HG02642 (cell line): ENCODE results near the gene URI1.
"Not testable (repeated sequence)": the region's sequence is repeated elsewhere in the genome, so short reads cannot be mapped to it uniquely, and the experiment has no call there.

Source experiments
- ATAC-seq: cut with Tn5 transposase; IDR thresholded peaks from one replicate; pipeline ENCODE4 v1.9.1; 2021; ENCODE audit warnings: mild to moderate bottlenecking; ENCODE audit not compliant: unreplicated experiment, poor library complexity

Gene URI1

GRCh38 chr19:29941828-29942403 is at the start of gene URI1:
TSS of gene URI1 (plus strand) at chr19:29942239. CDS start at chr19:29942548, 309 bp downstream.
- ATAC-seq, result peak; percentile 91

- no peak for ATAC-seq
These were observed 48.3 kb upstream of the URI1 start for GRCh38 chr19:29893606-29894284.

- ATAC-seq, result no peak
These were observed 45.2 kb upstream of the URI1 start for GRCh38 chr19:29896802-29897201.

GRCh38 chr19:29897466-29897865 is 44.6 kb upstream of the URI1 start:
- ATAC-seq, result no peak

GRCh38 chr19:29904017-29904416 is 38.0 kb upstream of the URI1 start:
- ATAC-seq, result no peak

- no peak for ATAC-seq
These were observed 32.8 kb upstream of the URI1 start for GRCh38 chr19:29908963-29909944.

GRCh38 chr19:29914933-29915332 is 27.1 kb upstream of the URI1 start:
- ATAC-seq, result no peak

- not testable (repeated sequence) for ATAC-seq
These were observed 26.2 kb upstream of the URI1 start for GRCh38 chr19:29915832-29916231.

- ATAC-seq, result no peak
These were observed 24.1 kb upstream of the URI1 start for GRCh38 chr19:29917911-29918310.

- ATAC-seq, result no peak
These were observed 23.1 kb upstream of the URI1 start for GRCh38 chr19:29918891-29919290.

GRCh38 chr19:29922972-29923371 is 19.1 kb upstream of the URI1 start:
- no peak for ATAC-seq

- no peak for ATAC-seq
These were observed 18.4 kb upstream of the URI1 start for GRCh38 chr19:29923653-29924052.

- ATAC-seq, result no peak
These were observed 16.0 kb upstream of the URI1 start for GRCh38 chr19:29926031-29926430.

- ATAC-seq, result no peak
These were observed 15.2 kb upstream of the URI1 start for GRCh38 chr19:29926801-29927200.

- no peak for ATAC-seq
These were observed 14.0 kb upstream of the URI1 start for GRCh38 chr19:29927944-29928625.

GRCh38 chr19:29928831-29929230 is 13.2 kb upstream of the URI1 start:
- ATAC-seq, result peak; percentile 76

GRCh38 chr19:29934257-29934656 is 7.8 kb upstream of the URI1 start:
- no peak for ATAC-seq

- ATAC-seq, result no peak
These were observed 7.3 kb upstream of the URI1 start for GRCh38 chr19:29934781-29935180.

GRCh38 chr19:29936409-29936808 is 5.6 kb upstream of the URI1 start:
- no peak for ATAC-seq

GRCh38 chr19:29939628-29940027 is 2.4 kb upstream of the URI1 start:
- ATAC-seq, result no peak
